ENCODE results near the gene PRDM16. TPM values are rescaled to one million over a fixed set of nuclear protein-coding genes. Genes with fewer than 3 reads are reported as not detected.

The PRDM16 gene
- total and polyA plus RNA-seq, 8 donors: 9.6 to 18.0 (median 14.7) TPM

- no peak for DNase-seq
- H3K9me3 ChIP-seq: no peaks in the 10 kb centered on the region
- no peak for TF ChIP-seq CTCF (IDR thresholded peaks at IDR 0.05)
- no peak overlapping the region for H3K27ac ChIP-seq
- peaks cover 0 to 45% of the 10 kb centered on the region in 2 donors for H3K27me3 ChIP-seq
- no peak overlapping the region for H3K4me3 ChIP-seq
- intact Hi-C loops (cut with DNase I): no loop called here
- no peaks in the 10 kb centered on the region for H3K4me1 ChIP-seq
- no peaks in the 10 kb centered on the region for H3K36me3 ChIP-seq
- ATAC-seq: no peak
These were observed 27.3 kb downstream of the PRDM16 start for GRCh38 chr1:3096345-3096744.

GRCh38 chr1:3097231-3097630 is 28.2 kb downstream of the PRDM16 start:
- DNase-seq (no peak), ATAC-seq (no peak)
- TF ChIP-seq CTCF (IDR thresholded peaks at IDR 0.05): no peak
- Histone ChIP-seq H3K4me1 (no peaks in the 10 kb centered on the region), H3K9me3 (no peaks in the 10 kb centered on the region), H3K4me3 (no peak overlapping the region), H3K36me3 (no peaks in the 10 kb centered on the region), H3K27me3 (peaks cover 0 to 49% of the 10 kb centered on the region in 2 donors), H3K27ac (no peak overlapping the region)
- intact Hi-C loops (cut with DNase I): no loop called here

- Histone ChIP-seq H3K27me3 (peaks cover 0 to 46% of the 10 kb centered on the region in 2 donors), H3K9me3 (no peaks in the 10 kb centered on the region), H3K4me3 (no peak overlapping the region), H3K36me3 (no peaks in the 10 kb centered on the region), H3K27ac (no peak overlapping the region), H3K4me1 (no peaks in the 10 kb centered on the region)
- peak; percentile 18 for ATAC-seq
- intact Hi-C loops (cut with DNase I): no loop called here
- DNase-seq: no peak
- no peak for TF ChIP-seq CTCF (IDR thresholded peaks at IDR 0.05)
These were observed 28.9 kb downstream of the PRDM16 start for GRCh38 chr1:3097861-3098260.

- no peaks in the 10 kb centered on the region for H3K9me3 ChIP-seq
- no peaks in the 10 kb centered on the region for H3K4me1 ChIP-seq
- no peak for DNase-seq
- no peak overlapping the region for H3K4me3 ChIP-seq
- H3K36me3 ChIP-seq: no peaks in the 10 kb centered on the region
- no peak for TF ChIP-seq CTCF (IDR thresholded peaks at IDR 0.05)
- intact Hi-C loops (cut with DNase I): no loop called here
- no peak for ATAC-seq
- no peak overlapping the region for H3K27ac ChIP-seq
- H3K27me3 ChIP-seq: peaks cover 0 to 39% of the 10 kb centered on the region in 2 donors
These were observed 30.9 kb downstream of the PRDM16 start for GRCh38 chr1:3099861-3100260.

- DNase-seq: no peak
- ATAC-seq: no peak
- H3K4me3 ChIP-seq: no peak overlapping the region
- no peak for TF ChIP-seq CTCF (IDR thresholded peaks at IDR 0.05)
- no peaks in the 10 kb centered on the region for H3K36me3 ChIP-seq
- H3K27ac ChIP-seq: no peak overlapping the region
- H3K27me3 ChIP-seq: peaks cover 0 to 49% of the 10 kb centered on the region in 2 donors
- H3K9me3 ChIP-seq: no peaks in the 10 kb centered on the region
- peaks cover 0 to 3% of the 10 kb centered on the region in 2 donors for H3K4me1 ChIP-seq
- intact Hi-C loops (cut with DNase I): no loop called here
These were observed 32.3 kb downstream of the PRDM16 start for GRCh38 chr1:3101124-3101939.

All from left lung (tissue), 10 donors.